HEK293 (cell line): ENCODE results near the gene PCDH19.

Source experiments
- CTCF ChIA-PET: fragments of 350-600 bp; formaldehyde crosslinking; extraction: SDS; loops from one replicate; lab custom pipeline; 2021; ENCODE audit warnings: antibody characterized with exemption; lab: Yijun Ruan, JAX
- POLR2A ChIA-PET: fragments of 300-600 bp; formaldehyde crosslinking; extraction: SDS; loops from one replicate; lab custom pipeline; 2020; ENCODE audit warnings: antibody characterized with exemption, inconsistent platforms; lab: Yijun Ruan, JAX
- H3K27ac ChIP-seq: fragments of 200-500 bp; sonication (Bioruptor generic); 2 replicates; pipeline ENCODE4 v1.5.1; 2014; ENCODE audit warnings: low read depth, low read length, control low read depth, inconsistent platforms; ENCODE audit errors: extremely low read depth
- H3K36me3 ChIP-seq, 2 experiments: fragments of 200-500 bp in 1 of 2; sonication (Bioruptor generic) in 1 of 2; 1 replicate in 1 of 2; 2 replicates in 1 of 2; pipeline ENCODE4 v1.5.1; 2014 to 2017; ENCODE audit warnings: inconsistent platforms in 2 of 2, low read length in 2 of 2; ENCODE audit not compliant: control insufficient read depth in 2 of 2, insufficient read depth in 1 of 2
- H3K4me1 ChIP-seq: fragments of 200-500 bp; sonication (Bioruptor generic); 2 replicates; pipeline ENCODE4 v1.5.1; 2014; ENCODE audit warnings: mild to moderate bottlenecking, low read length, inconsistent platforms; ENCODE audit not compliant: control insufficient read depth, insufficient read depth
- H3K4me3 ChIP-seq: 2 replicates; pipeline ENCODE4 v1.5.1; 2011; ENCODE audit warnings: low read depth, mild to moderate bottlenecking, control low read depth, low read length, moderate library complexity
- H3K9me3 ChIP-seq: fragments of 200-500 bp; sonication (Bioruptor generic); 2 replicates; pipeline ENCODE4 v1.5.1; 2014; ENCODE audit warnings: low read depth, low read length, inconsistent platforms; ENCODE audit not compliant: control insufficient read depth, insufficient read depth
- FEZF1 ChIP-seq: fragments of 450-650 bp; formaldehyde crosslinking; IDR thresholded peaks from 2 replicates; pipeline ENCODE4 v1.5.1; 2016; ENCODE audit warnings: missing biosample characterization, missing genetic modification characterization
- OSR2 ChIP-seq: fragments of 450-650 bp; formaldehyde crosslinking; IDR thresholded peaks from 2 replicates; pipeline ENCODE4 v1.5.1; 2016; ENCODE audit warnings: missing biosample characterization, missing genetic modification characterization
- SALL2 ChIP-seq: fragments of 450-650 bp; formaldehyde crosslinking; IDR thresholded peaks from 2 replicates; pipeline ENCODE4 v1.5.0; 2017; ENCODE audit warnings: missing biosample characterization, mild to moderate bottlenecking, missing genetic modification characterization, borderline replicate concordance
- ZBTB20 ChIP-seq: fragments of 450-650 bp; formaldehyde crosslinking; IDR thresholded peaks from 2 replicates; pipeline ENCODE4 v1.5.1; 2016; ENCODE audit warnings: missing biosample characterization, missing genetic modification characterization
- ZNF112 ChIP-seq: fragments of 450-650 bp; formaldehyde crosslinking; IDR thresholded peaks from 2 replicates; pipeline ENCODE4 v1.5.0; 2017; ENCODE audit warnings: missing biosample characterization, missing genetic modification characterization
- ZNF132 ChIP-seq: fragments of 450-650 bp; formaldehyde crosslinking; IDR thresholded peaks from 2 replicates; pipeline ENCODE4 v1.5.1; 2017; ENCODE audit warnings: missing biosample characterization, missing genetic modification characterization, borderline replicate concordance
- ZNF146 ChIP-seq: fragments of 450-650 bp; formaldehyde crosslinking; IDR thresholded peaks from 2 replicates; pipeline ENCODE4 v1.5.1; 2016; ENCODE audit warnings: missing biosample characterization, missing genetic modification characterization
- ZNF24 ChIP-seq: fragments of 450-650 bp; formaldehyde crosslinking; IDR thresholded peaks from 2 replicates; pipeline ENCODE4 v1.5.1; 2016; ENCODE audit warnings: missing biosample characterization, missing genetic modification characterization
- ZNF274 ChIP-seq, 2 experiments: fragments of 200-500 bp in 1 of 2; fragments of 450-650 bp in 1 of 2; sonication (Bioruptor generic) in 1 of 2; formaldehyde crosslinking in 1 of 2; IDR thresholded peaks; 2 replicates each; pipeline versions ENCODE4 v1.5.1 to v1.6.1; 2014 to 2016; ENCODE audit warnings: borderline replicate concordance in 1 of 2, inconsistent platforms in 1 of 2, low read length in 1 of 2, missing biosample characterization in 1 of 2, missing genetic modification characterization in 1 of 2
- ZNF529 ChIP-seq: fragments of 450-650 bp; formaldehyde crosslinking; IDR thresholded peaks from 2 replicates; pipeline ENCODE4 v1.5.1; 2017; ENCODE audit warnings: missing genetic modification characterization, missing biosample characterization; ENCODE audit not compliant: insufficient replicate concordance
- ZNF549 ChIP-seq: fragments of 450-650 bp; IDR thresholded peaks from 2 replicates; pipeline ENCODE4 v1.5.1; 2018; ENCODE audit warnings: missing biosample characterization, missing genetic modification characterization, mild to moderate bottlenecking, inconsistent platforms, moderate library complexity
- ZNF629 ChIP-seq: fragments of 450-650 bp; formaldehyde crosslinking; IDR thresholded peaks from 2 replicates; pipeline ENCODE4 v1.5.1; 2017; ENCODE audit warnings: missing biosample characterization, missing genetic modification characterization
- ZNF670 ChIP-seq: fragments of 450-650 bp; formaldehyde crosslinking; IDR thresholded peaks from 2 replicates; pipeline ENCODE4 v1.5.1; 2016; ENCODE audit warnings: missing biosample characterization, missing genetic modification characterization, low read depth
- ZNF785 ChIP-seq: fragments of 450-650 bp; formaldehyde crosslinking; IDR thresholded peaks from 2 replicates; pipeline ENCODE4 v1.5.1; 2016; ENCODE audit warnings: missing biosample characterization, missing genetic modification characterization
- TF ChIP-seq, protein P1 (sequence below): fragments of 450-650 bp; formaldehyde crosslinking; IDR thresholded peaks from 2 replicates; pipeline ENCODE4 v1.5.1; 2016; ENCODE audit warnings: missing biosample characterization, missing genetic modification characterization
- TF ChIP-seq, protein P2 (sequence below): fragments of 450-650 bp; formaldehyde crosslinking; IDR thresholded peaks from 2 replicates; pipeline ENCODE4; 2016; ENCODE audit warnings: missing biosample characterization, missing genetic modification characterization
- TF ChIP-seq, protein P3 (sequence below): fragments of 450-650 bp; formaldehyde crosslinking; IDR thresholded peaks from 2 replicates; pipeline ENCODE4 v1.5.1; 2016; ENCODE audit warnings: missing biosample characterization, missing genetic modification characterization
- TF ChIP-seq, protein P4 (sequence below): fragments of 450-650 bp; formaldehyde crosslinking; IDR thresholded peaks from 2 replicates; pipeline ENCODE4 v1.5.1; 2016; ENCODE audit warnings: missing biosample characterization, missing genetic modification characterization

The PCDH19 gene

DNA sequence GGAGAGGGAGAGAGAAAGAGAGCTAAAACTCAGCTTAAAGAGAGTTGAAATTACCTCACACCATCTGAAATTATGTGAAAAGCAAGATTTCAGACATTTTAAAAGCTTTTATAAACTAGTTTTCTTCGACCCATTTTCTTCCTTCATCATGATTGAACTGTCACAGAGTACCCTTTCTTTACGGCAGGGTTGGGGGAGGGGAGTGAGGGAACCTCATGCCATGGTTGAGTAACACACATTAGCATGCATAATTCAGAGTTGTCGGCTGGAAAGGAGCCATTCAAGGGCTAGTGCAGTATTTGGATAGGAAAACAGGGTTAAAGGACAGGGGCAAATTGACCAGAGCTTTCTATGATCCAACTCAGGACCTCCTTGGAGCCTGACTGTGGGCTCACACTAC lies 46.2 kb downstream of the PCDH19 start:
- POLR2A ChIA-PET: no interaction called here
- Histone ChIP-seq H3K4me1 (no peaks in the 10 kb centered on the region), H3K36me3 (no peaks in the 10 kb centered on the region), H3K27ac (no peak overlapping the region), H3K9me3 (no peaks in the 10 kb centered on the region), H3K4me3 (no peak overlapping the region)
- CTCF ChIA-PET: interaction anchor here (0.6 kb wide), 1 partner anchor 19 kb away, joined by 3 read pairs; no protein-coding TSS in a partner anchor
- TF ChIP-seq, protein P1, sequence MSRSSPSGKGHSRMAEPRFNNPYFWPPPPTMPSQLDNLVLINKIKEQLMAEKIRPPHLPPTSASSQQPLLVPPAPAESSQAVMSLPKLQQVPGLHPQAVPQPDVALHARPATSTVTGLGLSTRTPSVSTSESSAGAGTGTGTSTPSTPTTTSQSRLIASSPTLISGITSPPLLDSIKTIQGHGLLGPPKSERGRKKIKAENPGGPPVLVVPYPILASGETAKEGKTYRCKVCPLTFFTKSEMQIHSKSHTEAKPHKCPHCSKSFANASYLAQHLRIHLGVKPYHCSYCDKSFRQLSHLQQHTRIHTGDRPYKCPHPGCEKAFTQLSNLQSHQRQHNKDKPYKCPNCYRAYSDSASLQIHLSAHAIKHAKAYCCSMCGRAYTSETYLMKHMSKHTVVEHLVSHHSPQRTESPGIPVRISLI (tag by site-specific recombination): no peak
- TF ChIP-seq ZNF785 (tag by site-specific recombination) (no peak), ZNF24 (tag by site-specific recombination) (no peak)

DNA sequence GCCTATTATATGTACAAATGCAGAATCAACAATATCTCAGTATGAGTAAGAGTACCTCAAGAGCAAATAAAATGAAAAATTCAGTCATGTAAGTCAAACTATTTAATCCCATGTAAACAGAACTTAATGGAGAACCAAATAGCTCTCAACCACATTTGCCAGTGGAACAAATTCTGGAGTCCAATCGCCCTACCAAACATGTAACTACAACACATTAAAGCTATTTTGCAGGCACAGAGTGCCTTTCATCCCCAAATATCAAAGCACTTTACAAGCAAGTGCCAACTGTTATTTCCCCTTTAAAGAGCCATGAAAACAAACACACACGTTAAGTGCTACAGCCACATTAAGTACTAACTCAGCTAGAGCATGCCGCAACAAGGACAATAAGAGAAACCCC lies 51.3 kb downstream of the PCDH19 start:
- CTCF ChIA-PET: interaction anchor here (3.8 kb wide), 1 partner anchor 10 kb away, joined by 19 read pairs; no protein-coding TSS in a partner anchor
- no peaks in the 10 kb centered on the region for H3K36me3 ChIP-seq

DNA sequence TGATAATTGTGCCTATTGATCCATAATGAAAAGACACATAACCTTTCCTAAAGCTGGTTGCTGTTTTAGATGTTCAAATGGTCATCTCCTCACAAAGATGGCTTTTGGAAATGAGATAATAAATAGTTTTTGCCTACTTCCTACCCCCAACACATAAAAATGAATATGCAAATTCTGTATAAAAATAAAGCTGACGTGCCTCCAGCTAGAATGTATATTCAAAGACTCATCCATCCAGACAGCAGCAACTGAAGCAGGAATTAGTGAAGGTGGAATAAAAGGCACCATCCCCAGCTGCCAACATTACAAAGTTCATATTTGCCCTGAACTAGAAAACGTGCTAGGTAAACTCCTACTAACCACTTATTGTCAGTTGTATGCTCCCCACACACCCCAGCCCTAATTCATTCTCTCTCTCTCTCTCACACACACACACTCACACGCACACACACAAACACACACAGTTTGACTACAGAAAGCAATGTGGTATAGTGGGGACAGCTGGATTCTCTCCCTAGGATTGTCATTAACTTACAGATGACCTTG lies 53.6 kb downstream of the PCDH19 start:
- CTCF ChIA-PET: interaction anchor here (0.6 to 1.5 kb wide), 3 partner anchors 11 to 1126 kb away, joined by 3 to 4 read pairs (median 3); no protein-coding TSS in a partner anchor
- TF ChIP-seq, protein P2, sequence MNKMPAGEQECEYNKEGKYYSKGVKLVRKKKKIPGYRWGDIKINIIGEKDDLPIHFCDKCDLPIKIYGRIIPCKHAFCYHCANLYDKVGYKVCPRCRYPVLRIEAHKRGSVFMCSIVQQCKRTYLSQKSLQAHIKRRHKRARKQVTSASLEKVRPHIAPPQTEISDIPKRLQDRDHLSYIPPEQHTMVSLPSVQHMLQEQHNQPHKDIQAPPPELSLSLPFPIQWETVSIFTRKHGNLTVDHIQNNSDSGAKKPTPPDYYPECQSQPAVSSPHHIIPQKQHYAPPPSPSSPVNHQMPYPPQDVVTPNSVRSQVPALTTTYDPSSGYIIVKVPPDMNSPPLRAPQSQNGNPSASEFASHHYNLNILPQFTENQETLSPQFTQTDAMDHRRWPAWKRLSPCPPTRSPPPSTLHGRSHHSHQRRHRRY: no peak
- TF ChIP-seq SALL2 (no peak), ZNF629 (no peak), ZNF274 (IDR thresholded peaks at IDR 0.05; ENCODE audit: low read length) (no peak), ZNF274 (tag by site-specific recombination; IDR thresholded peaks at IDR 0.05; ENCODE audit: borderline replicate concordance) (no peak), ZNF112 (tag by site-specific recombination) (no peak), ZBTB20 (tag by site-specific recombination) (no peak), FEZF1 (no peak)
- TF ChIP-seq, protein P3, sequence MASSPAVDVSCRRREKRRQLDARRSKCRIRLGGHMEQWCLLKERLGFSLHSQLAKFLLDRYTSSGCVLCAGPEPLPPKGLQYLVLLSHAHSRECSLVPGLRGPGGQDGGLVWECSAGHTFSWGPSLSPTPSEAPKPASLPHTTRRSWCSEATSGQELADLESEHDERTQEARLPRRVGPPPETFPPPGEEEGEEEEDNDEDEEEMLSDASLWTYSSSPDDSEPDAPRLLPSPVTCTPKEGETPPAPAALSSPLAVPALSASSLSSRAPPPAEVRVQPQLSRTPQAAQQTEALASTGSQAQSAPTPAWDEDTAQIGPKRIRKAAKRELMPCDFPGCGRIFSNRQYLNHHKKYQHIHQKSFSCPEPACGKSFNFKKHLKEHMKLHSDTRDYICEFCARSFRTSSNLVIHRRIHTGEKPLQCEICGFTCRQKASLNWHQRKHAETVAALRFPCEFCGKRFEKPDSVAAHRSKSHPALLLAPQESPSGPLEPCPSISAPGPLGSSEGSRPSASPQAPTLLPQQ: no peak
- TF ChIP-seq, all 188 proteins: peak for 0
- H3K4me3 ChIP-seq: no peak overlapping the region
- H3K27ac ChIP-seq: no peak overlapping the region
- H3K4me1 ChIP-seq: no peaks in the 10 kb centered on the region
- POLR2A ChIA-PET: no interaction called here
- peaks cover 0 to 4% of the 10 kb centered on the region in 2 experiments; a peak in 1 of 3 replicates for H3K36me3 ChIP-seq
- no peaks in the 10 kb centered on the region for H3K9me3 ChIP-seq

More for the DNA sequence above, 51.3 kb downstream of the PCDH19 start:
- H3K9me3 ChIP-seq: no peaks in the 10 kb centered on the region
- POLR2A ChIA-PET: no interaction called here
- TF ChIP-seq OSR2 (tag by site-specific recombination) (peak; percentile 50; the same call in 1 of the 2 replicates), ZNF132 (no peak)
- TF ChIP-seq, all 188 proteins: peak for 1
- Histone ChIP-seq H3K27ac (no peak overlapping the region), H3K4me3 (no peak overlapping the region), H3K4me1 (no peaks in the 10 kb centered on the region)

DNA sequence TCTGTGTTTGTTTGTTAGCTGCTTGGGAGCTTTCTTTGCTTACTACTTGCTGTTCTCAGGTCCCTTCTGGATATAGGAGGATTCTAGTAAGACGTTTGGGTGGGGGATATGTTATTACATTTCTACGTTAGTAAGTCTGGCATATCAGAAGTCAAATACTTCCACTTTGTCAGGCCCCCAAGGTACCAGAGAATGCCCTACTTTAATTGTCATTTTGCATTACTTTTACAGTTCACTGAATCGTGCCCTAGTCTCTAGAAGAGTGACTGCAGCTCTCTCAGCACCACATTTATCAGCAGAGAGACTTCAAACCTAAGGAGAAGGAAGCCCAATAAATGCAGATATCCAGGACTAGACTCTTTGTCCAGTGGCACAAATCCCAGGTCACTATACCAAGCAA lies 54.4 kb downstream of the PCDH19 start:
- Histone ChIP-seq H3K27ac (no peak overlapping the region), H3K9me3 (no peaks in the 10 kb centered on the region), H3K4me1 (no peaks in the 10 kb centered on the region), H3K36me3 (peaks cover 0 to 5% of the 10 kb centered on the region in 2 experiments; a peak in 1 of 3 replicates), H3K4me3 (no peak overlapping the region)
- CTCF ChIA-PET: interaction anchor here (0.6 to 1.5 kb wide), 2 partner anchors 12 to 939 kb away, joined by 3 to 4 read pairs; no protein-coding TSS in a partner anchor
- POLR2A ChIA-PET: no interaction called here
- no peak for TF ChIP-seq ZNF146
- TF ChIP-seq, protein P4, sequence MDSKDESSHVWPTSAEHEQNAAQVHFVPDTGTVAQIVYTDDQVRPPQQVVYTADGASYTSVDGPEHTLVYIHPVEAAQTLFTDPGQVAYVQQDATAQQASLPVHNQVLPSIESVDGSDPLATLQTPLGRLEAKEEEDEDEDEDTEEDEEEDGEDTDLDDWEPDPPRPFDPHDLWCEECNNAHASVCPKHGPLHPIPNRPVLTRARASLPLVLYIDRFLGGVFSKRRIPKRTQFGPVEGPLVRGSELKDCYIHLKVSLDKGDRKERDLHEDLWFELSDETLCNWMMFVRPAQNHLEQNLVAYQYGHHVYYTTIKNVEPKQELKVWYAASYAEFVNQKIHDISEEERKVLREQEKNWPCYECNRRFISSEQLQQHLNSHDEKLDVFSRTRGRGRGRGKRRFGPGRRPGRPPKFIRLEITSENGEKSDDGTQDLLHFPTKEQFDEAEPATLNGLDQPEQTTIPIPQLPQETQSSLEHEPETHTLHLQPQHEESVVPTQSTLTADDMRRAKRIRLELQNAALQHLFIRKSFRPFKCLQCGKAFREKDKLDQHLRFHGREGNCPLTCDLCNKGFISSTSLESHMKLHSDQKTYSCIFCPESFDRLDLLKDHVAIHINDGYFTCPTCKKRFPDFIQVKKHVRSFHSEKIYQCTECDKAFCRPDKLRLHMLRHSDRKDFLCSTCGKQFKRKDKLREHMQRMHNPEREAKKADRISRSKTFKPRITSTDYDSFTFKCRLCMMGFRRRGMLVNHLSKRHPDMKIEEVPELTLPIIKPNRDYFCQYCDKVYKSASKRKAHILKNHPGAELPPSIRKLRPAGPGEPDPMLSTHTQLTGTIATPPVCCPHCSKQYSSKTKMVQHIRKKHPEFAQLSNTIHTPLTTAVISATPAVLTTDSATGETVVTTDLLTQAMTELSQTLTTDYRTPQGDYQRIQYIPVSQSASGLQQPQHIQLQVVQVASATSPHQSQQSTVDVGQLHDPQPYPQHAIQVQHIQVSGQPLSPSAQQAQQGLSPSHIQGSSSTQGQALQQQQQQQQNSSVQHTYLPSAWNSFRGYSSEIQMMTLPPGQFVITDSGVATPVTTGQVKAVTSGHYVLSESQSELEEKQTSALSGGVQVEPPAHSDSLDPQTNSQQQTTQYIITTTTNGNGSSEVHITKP: no peak
- no peak for TF ChIP-seq ZNF670 (tag by site-specific recombination)
- TF ChIP-seq ZNF529: no peak
- no peak for TF ChIP-seq ZNF549 (tag by site-specific recombination)
